ENCODE measurements around the gene MYOT.

Gene MYOT

DNA sequence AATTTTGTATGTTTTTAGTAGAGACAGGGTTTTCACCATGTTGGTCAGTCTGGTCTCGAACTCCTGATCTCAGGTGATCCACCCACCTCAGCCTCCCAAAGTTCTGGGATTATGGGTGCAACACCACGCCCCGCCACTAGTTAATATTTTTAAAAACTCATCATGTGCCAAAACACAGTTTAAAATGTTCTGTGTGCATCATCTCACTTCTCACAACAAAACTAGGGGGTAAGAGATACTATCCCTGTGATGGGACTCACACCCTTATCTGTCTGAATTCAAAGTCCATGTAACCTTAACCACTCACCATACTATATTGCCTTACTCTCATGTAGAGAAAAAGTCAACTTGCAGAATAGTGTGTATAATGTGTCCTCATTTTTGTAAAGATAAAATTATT is 24.2 kb downstream of the MYOT start (continued):
- TF ChIP-seq PPARA (CRISPR knock-in tag; IDR thresholded peaks at IDR 0.05; ENCODE audit: borderline replicate concordance): no peak
- TF ChIP-seq ZNF8 (CRISPR knock-in tag; IDR thresholded peaks at IDR 0.05): no peak
- no peak for TF ChIP-seq TOX (CRISPR knock-in tag; IDR thresholded peaks at IDR 0.05; ENCODE audit: borderline replicate concordance)

DNA sequence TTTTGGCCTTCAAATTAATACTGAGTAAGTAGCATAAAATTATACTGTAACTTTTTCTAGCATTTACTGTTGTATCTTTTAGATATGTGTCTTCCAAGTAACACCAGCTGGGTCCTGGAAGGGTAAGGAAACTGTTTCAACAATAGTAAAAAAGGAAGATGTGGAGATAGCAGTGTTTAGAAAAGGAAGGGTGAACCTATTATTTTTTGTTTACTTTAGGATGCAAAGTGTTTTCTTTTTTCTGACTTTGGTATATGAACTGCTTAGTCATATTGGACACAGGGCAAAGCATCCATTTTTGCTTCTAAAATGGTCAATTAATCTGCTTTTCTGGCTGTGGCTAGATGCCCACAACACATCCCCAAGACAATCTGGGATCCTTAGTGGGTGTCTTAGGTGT is 26.9 kb downstream of the MYOT start:
- TF ChIP-seq TOX (CRISPR knock-in tag; IDR thresholded peaks at IDR 0.05; ENCODE audit: borderline replicate concordance) (no peak), GLIS3 (CRISPR knock-in tag; IDR thresholded peaks at IDR 0.05) (no peak), ZNF8 (CRISPR knock-in tag; IDR thresholded peaks at IDR 0.05) (no peak), ZFP30 (CRISPR knock-in tag; IDR thresholded peaks at IDR 0.05) (no peak), SNAI2 (CRISPR knock-in tag; IDR thresholded peaks at IDR 0.05) (no peak), CSDC2 (CRISPR knock-in tag; IDR thresholded peaks at IDR 0.05) (no peak), BACH2 (CRISPR knock-in tag; IDR thresholded peaks at IDR 0.05; ENCODE audit: borderline replicate concordance) (no peak), PPARA (CRISPR knock-in tag; IDR thresholded peaks at IDR 0.05; ENCODE audit: borderline replicate concordance) (no peak), ZNF70 (CRISPR knock-in tag; IDR thresholded peaks at IDR 0.05) (no peak), ZFP3 (CRISPR knock-in tag; IDR thresholded peaks at IDR 0.05) (no peak), TCF4 (CRISPR knock-in tag; IDR thresholded peaks at IDR 0.05; ENCODE audit: borderline replicate concordance) (no peak), ISL1 (CRISPR knock-in tag; IDR thresholded peaks at IDR 0.05) (no peak), ZC3H10 (CRISPR knock-in tag; IDR thresholded peaks at IDR 0.05) (no peak), ESRRG (CRISPR knock-in tag; IDR thresholded peaks at IDR 0.05) (no peak), OSR1 (CRISPR knock-in tag; IDR thresholded peaks at IDR 0.05) (no peak)
- TF ChIP-seq, protein P1, sequence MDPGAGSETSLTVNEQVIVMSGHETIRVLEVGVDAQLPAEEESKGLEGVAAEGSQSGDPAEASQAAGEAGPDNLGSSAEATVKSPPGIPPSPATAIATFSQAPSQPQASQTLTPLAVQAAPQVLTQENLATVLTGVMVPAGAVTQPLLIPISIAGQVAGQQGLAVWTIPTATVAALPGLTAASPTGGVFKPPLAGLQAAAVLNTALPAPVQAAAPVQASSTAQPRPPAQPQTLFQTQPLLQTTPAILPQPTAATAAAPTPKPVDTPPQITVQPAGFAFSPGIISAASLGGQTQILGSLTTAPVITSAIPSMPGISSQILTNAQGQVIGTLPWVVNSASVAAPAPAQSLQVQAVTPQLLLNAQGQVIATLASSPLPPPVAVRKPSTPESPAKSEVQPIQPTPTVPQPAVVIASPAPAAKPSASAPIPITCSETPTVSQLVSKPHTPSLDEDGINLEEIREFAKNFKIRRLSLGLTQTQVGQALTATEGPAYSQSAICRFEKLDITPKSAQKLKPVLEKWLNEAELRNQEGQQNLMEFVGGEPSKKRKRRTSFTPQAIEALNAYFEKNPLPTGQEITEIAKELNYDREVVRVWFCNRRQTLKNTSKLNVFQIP (CRISPR knock-in tag; IDR thresholded peaks at IDR 0.05; ENCODE audit: borderline replicate concordance, low read depth): no peak
- TF ChIP-seq, protein P2, sequence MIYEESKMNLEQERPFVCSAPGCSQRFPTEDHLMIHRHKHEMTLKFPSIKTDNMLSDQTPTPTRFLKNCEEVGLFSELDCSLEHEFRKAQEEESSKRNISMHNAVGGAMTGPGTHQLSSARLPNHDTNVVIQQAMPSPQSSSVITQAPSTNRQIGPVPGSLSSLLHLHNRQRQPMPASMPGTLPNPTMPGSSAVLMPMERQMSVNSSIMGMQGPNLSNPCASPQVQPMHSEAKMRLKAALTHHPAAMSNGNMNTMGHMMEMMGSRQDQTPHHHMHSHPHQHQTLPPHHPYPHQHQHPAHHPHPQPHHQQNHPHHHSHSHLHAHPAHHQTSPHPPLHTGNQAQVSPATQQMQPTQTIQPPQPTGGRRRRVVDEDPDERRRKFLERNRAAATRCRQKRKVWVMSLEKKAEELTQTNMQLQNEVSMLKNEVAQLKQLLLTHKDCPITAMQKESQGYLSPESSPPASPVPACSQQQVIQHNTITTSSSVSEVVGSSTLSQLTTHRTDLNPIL (CRISPR knock-in tag; IDR thresholded peaks at IDR 0.05; ENCODE audit: low read depth): no peak
- TF ChIP-seq, protein P3, sequence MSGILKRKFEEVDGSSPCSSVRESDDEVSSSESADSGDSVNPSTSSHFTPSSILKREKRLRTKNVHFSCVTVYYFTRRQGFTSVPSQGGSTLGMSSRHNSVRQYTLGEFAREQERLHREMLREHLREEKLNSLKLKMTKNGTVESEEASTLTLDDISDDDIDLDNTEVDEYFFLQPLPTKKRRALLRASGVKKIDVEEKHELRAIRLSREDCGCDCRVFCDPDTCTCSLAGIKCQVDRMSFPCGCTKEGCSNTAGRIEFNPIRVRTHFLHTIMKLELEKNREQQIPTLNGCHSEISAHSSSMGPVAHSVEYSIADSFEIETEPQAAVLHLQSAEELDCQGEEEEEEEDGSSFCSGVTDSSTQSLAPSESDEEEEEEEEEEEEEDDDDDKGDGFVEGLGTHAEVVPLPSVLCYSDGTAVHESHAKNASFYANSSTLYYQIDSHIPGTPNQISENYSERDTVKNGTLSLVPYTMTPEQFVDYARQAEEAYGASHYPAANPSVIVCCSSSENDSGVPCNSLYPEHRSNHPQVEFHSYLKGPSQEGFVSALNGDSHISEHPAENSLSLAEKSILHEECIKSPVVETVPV (CRISPR knock-in tag; IDR thresholded peaks at IDR 0.05): no peak
- TF ChIP-seq, protein P4, sequence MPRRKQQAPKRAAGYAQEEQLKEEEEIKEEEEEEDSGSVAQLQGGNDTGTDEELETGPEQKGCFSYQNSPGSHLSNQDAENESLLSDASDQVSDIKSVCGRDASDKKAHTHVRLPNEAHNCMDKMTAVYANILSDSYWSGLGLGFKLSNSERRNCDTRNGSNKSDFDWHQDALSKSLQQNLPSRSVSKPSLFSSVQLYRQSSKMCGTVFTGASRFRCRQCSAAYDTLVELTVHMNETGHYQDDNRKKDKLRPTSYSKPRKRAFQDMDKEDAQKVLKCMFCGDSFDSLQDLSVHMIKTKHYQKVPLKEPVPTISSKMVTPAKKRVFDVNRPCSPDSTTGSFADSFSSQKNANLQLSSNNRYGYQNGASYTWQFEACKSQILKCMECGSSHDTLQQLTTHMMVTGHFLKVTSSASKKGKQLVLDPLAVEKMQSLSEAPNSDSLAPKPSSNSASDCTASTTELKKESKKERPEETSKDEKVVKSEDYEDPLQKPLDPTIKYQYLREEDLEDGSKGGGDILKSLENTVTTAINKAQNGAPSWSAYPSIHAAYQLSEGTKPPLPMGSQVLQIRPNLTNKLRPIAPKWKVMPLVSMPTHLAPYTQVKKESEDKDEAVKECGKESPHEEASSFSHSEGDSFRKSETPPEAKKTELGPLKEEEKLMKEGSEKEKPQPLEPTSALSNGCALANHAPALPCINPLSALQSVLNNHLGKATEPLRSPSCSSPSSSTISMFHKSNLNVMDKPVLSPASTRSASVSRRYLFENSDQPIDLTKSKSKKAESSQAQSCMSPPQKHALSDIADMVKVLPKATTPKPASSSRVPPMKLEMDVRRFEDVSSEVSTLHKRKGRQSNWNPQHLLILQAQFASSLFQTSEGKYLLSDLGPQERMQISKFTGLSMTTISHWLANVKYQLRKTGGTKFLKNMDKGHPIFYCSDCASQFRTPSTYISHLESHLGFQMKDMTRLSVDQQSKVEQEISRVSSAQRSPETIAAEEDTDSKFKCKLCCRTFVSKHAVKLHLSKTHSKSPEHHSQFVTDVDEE (CRISPR knock-in tag; IDR thresholded peaks at IDR 0.05): no peak
- no peak for ATAC-seq

DNA sequence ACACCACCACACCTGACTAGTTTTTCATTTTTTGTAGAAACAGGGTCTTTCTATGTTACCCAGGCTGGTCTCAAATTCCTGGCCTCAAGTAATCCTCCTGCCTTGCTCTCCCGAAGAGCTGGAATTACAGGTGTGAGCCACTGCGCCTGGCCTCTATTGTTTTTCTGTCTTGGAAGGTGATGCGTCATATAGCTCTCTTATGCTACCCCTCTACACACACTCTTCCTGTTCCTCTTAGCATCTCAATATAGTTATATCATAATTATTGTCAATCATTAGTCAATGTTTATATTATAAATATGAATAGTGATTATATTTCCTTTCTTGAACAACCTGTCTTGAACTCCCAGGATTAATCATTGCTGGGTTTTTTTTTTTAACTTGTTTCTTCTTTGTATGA is 28.9 kb downstream of the MYOT start:
- no peak for ATAC-seq
- no peak for TF ChIP-seq ZNF70 (CRISPR knock-in tag; IDR thresholded peaks at IDR 0.05)
- TF ChIP-seq, protein P2 (CRISPR knock-in tag; IDR thresholded peaks at IDR 0.05; ENCODE audit: low read depth): no peak
- no peak for TF ChIP-seq ZFP30 (CRISPR knock-in tag; IDR thresholded peaks at IDR 0.05)
- no peak for TF ChIP-seq GLIS3 (CRISPR knock-in tag; IDR thresholded peaks at IDR 0.05)

DNA sequence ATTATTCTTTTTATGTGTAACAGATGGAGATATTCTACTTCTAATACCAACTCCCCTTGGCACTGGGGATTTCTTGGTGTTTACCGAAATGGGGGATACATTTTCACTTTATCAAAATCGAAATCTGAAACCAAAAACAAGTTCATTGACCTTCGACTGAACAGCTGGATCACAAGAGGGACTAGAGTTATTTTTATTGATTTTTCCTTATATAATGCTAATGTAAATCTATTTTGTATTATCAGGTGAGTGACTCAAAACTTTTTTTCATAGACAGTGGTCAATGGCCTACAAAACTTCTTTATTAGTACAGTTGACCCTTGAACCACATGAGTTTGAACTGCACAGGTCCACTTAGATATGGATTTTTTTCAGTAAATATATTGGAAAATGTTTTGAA is 31.8 kb downstream of the MYOT start:
- ATAC-seq: no peak
- TF ChIP-seq SNAI2 (CRISPR knock-in tag; IDR thresholded peaks at IDR 0.05) (no peak), ZFP30 (CRISPR knock-in tag; IDR thresholded peaks at IDR 0.05) (no peak), ZNF565 (CRISPR knock-in tag; conservative IDR thresholded peaks at IDR 0.05; ENCODE audit: low read depth) (no peak), ZFP3 (CRISPR knock-in tag; IDR thresholded peaks at IDR 0.05) (no peak), ZNF70 (CRISPR knock-in tag; IDR thresholded peaks at IDR 0.05) (no peak), GLIS3 (CRISPR knock-in tag; IDR thresholded peaks at IDR 0.05) (no peak), RARB (CRISPR knock-in tag; IDR thresholded peaks at IDR 0.05) (no peak), TOX (CRISPR knock-in tag; IDR thresholded peaks at IDR 0.05; ENCODE audit: borderline replicate concordance) (no peak), ARNTL (CRISPR knock-in tag; IDR thresholded peaks at IDR 0.05; ENCODE audit: borderline replicate concordance, low read depth) (no peak), ZNF8 (CRISPR knock-in tag; IDR thresholded peaks at IDR 0.05) (no peak)
- TF ChIP-seq, protein P4 (CRISPR knock-in tag; IDR thresholded peaks at IDR 0.05): no peak

Measured in SK-N-SH treated with all-trans-retinoic acid at 6 μM for 48 hours (cell line).